IMR-90 (cell line): ENCODE measurements around the gene METTL8. TPM values are rescaled to one million over a fixed set of nuclear protein-coding genes. Genes with fewer than 3 reads are reported as not detected.

Experiments
- ATAC-seq: fragments of 200-7000 bp; cut with Tn5 transposase; 2 replicates; pipeline ENCODE4 v1.9.1; 2020; ENCODE audit warnings: low read depth, mild to moderate bottlenecking, moderate library complexity
- BruUV-seq: library from RNA; stranded (reverse); fragments of 400-500 nt; replicated peaks from 2 replicates; lab custom pipeline; 2021; lab: Mats Ljungman, UMichigan
- CTCF ChIA-PET: fragments of 300-600 bp; formaldehyde crosslinking; extraction: SDS; loops from one replicate; lab custom pipeline; 2021; ENCODE audit warnings: antibody characterized with exemption; lab: Yijun Ruan, JAX
- POLR2A ChIA-PET: fragments of 300-600 bp; sonication (Branson Sonifier 250); formaldehyde crosslinking; loops from one replicate; lab custom pipeline; 2022; ENCODE audit warnings: antibody characterized with exemption; ENCODE audit not compliant: unreplicated experiment; lab: Charles Lee
- DNase-seq: peaks from one replicate; pipeline ENCODE4 v3.0.0; 2013
- H2AFZ ChIP-seq: replicated peaks from 2 replicates; pipeline ENCODE3; 2013; ENCODE audit warnings: low read length, mild to moderate bottlenecking; ENCODE audit not compliant: poor library complexity
- H2AK5ac ChIP-seq: 2 replicates; pipeline ENCODE4 v1.6.1; 2013; ENCODE audit warnings: low read depth, low read length, inconsistent platforms
- H2AK9ac ChIP-seq: replicated peaks from 2 replicates; pipeline ENCODE3; 2013; ENCODE audit warnings: mild to moderate bottlenecking, low read depth, low read length, moderate library complexity; ENCODE audit not compliant: poor library complexity
- H2BK120ac ChIP-seq: 2 replicates; pipeline ENCODE4 v1.6.1; 2013; ENCODE audit warnings: low read depth, low read length, inconsistent platforms
- H2BK15ac ChIP-seq: 3 replicates; pipeline ENCODE4 v1.6.1; 2013; ENCODE audit warnings: low read depth, low read length, inconsistent platforms
- H2BK20ac ChIP-seq: 2 replicates; pipeline ENCODE4 v1.6.1; 2013; ENCODE audit warnings: low read depth, mild to moderate bottlenecking, inconsistent platforms, low read length, moderate library complexity
- H2BK5ac ChIP-seq: 2 replicates; pipeline ENCODE4 v1.6.1; 2013; ENCODE audit warnings: mild to moderate bottlenecking, low read depth, low read length, inconsistent platforms; ENCODE audit not compliant: poor library complexity, severe bottlenecking
- H3K14ac ChIP-seq: replicated peaks from 2 replicates; pipeline ENCODE4 v1.6.1; 2013; ENCODE audit warnings: low read depth, low read length, inconsistent platforms
- H3K18ac ChIP-seq: 2 replicates; pipeline ENCODE4 v1.6.1; 2013; ENCODE audit warnings: low read depth, low read length, control low read depth
- H3K23ac ChIP-seq: 2 replicates; pipeline ENCODE4 v1.6.1; 2013; ENCODE audit warnings: low read depth, low read length, inconsistent platforms
- H3K27ac ChIP-seq: 2 replicates; pipeline ENCODE4 v1.5.1; 2013; ENCODE audit warnings: mild to moderate bottlenecking, control low read depth, low read length; ENCODE audit not compliant: insufficient read depth
- H3K27me3 ChIP-seq: 2 replicates; pipeline ENCODE4 v1.6.1; 2013; ENCODE audit warnings: low read length; ENCODE audit not compliant: control insufficient read depth, insufficient read depth
- H3K36me3 ChIP-seq: 2 replicates; pipeline ENCODE4 v1.6.1; 2013; ENCODE audit warnings: low read length, mixed read lengths; ENCODE audit not compliant: control insufficient read depth, insufficient read depth
- H3K4ac ChIP-seq: 2 replicates; pipeline ENCODE4 v1.6.1; 2013; ENCODE audit warnings: low read depth, low read length, inconsistent platforms
- H3K4me1 ChIP-seq: 2 replicates; pipeline ENCODE4 v1.6.1; 2013; ENCODE audit warnings: low read length, mixed read lengths; ENCODE audit not compliant: control insufficient read depth, insufficient read depth
- H3K4me2 ChIP-seq: 2 replicates; pipeline ENCODE4 v1.6.1; 2013; ENCODE audit warnings: low read depth, mild to moderate bottlenecking, control low read depth, low read length, moderate library complexity
- H3K4me3 ChIP-seq: 2 replicates; pipeline ENCODE4 v1.5.1; 2013; ENCODE audit warnings: low read depth, mild to moderate bottlenecking, control low read depth, low read length, moderate library complexity; ENCODE audit not compliant: insufficient read depth
- H3K56ac ChIP-seq: 2 replicates; pipeline ENCODE4 v1.6.1; 2013; ENCODE audit warnings: low read length, inconsistent platforms; ENCODE audit not compliant: insufficient read depth; ENCODE audit errors: extremely low read depth
- H3K79me1 ChIP-seq, 2 experiments: 2 replicates each; pipeline ENCODE4 v1.6.1; 2013; ENCODE audit warnings: low read length in 2 of 2, inconsistent platforms in 1 of 2, low read depth in 1 of 2
- H3K9ac ChIP-seq: 2 replicates; pipeline ENCODE4 v1.6.1; 2013; ENCODE audit warnings: low read depth, low read length, control low read depth
- H3K9me1 ChIP-seq: 2 replicates; pipeline ENCODE4 v1.6.1; 2013; ENCODE audit warnings: low read length, inconsistent platforms; ENCODE audit not compliant: insufficient read depth
- H3K9me3 ChIP-seq: 2 replicates; pipeline ENCODE4 v1.6.1; 2013; ENCODE audit warnings: low read length; ENCODE audit not compliant: control insufficient read depth, insufficient read depth
- H4K20me1 ChIP-seq: 2 replicates; pipeline ENCODE4 v1.6.1; 2013; ENCODE audit warnings: low read length, inconsistent platforms; ENCODE audit not compliant: insufficient read depth
- H4K5ac ChIP-seq: 2 replicates; pipeline ENCODE4 v1.6.1; 2013; ENCODE audit warnings: mild to moderate bottlenecking, low read depth, low read length, control low read depth
- H4K8ac ChIP-seq, 2 experiments: 2 replicates each; pipeline ENCODE4 v1.6.1; 2013; ENCODE audit warnings: low read depth in 2 of 2, low read length in 2 of 2, control low read depth in 1 of 2, inconsistent platforms in 1 of 2
- H4K91ac ChIP-seq: 2 replicates; pipeline ENCODE4 v1.6.1; 2013; ENCODE audit warnings: low read depth, low read length, inconsistent platforms; ENCODE audit not compliant: insufficient read depth
- BHLHE40 ChIP-seq: fragments of 150-350 bp; IDR thresholded peaks from 2 replicates; pipeline ENCODE4 v1.6.1; 2016; ENCODE audit warnings: mild to moderate bottlenecking, low read depth, low read length
- CEBPB ChIP-seq: IDR thresholded peaks from 2 replicates; pipeline ENCODE4 v1.6.1; 2012; ENCODE audit warnings: low read depth, low read length, improper control_type of control experiment
- CTCF ChIP-seq: conservative IDR thresholded peaks from 2 replicates; pipeline ENCODE4 v1.5.1; 2012; ENCODE audit warnings: mild to moderate bottlenecking, low read depth, low read length, improper control_type of control experiment
- FOS ChIP-seq: fragments of 150-350 bp; IDR thresholded peaks from 2 replicates; pipeline ENCODE4 v1.6.1; 2016; ENCODE audit warnings: low read depth, low read length
- MAFK ChIP-seq: IDR thresholded peaks from 2 replicates; pipeline ENCODE4 v1.6.1; 2012; ENCODE audit warnings: low read depth, low read length, improper control_type of control experiment
- NFE2L2 ChIP-seq: fragments of 150-350 bp; IDR thresholded peaks from 2 replicates; pipeline ENCODE4 v1.6.1; 2016; ENCODE audit warnings: low read depth, mild to moderate bottlenecking, low read length
- USF2 ChIP-seq: fragments of 150-350 bp; IDR thresholded peaks from 2 replicates; pipeline ENCODE4 v1.6.1; 2017; ENCODE audit warnings: mild to moderate bottlenecking, antibody characterized with exemption, low read length, low read depth
- WGBS, 2 experiments: methylation state at CpG; one replicate each; pipeline versions ENCODE4 v1.1.5 to v1.1.7; 2013; ENCODE audit warnings: missing lambda C conversion rate in 2 of 2; ENCODE audit not compliant: insufficient read length in 1 of 2; ENCODE audit errors: extremely low coverage in 2 of 2; 5-methylcytosine and 5-hydroxymethylcytosine counted together
- dilution Hi-C: fragments of 300-500 bp; cut with HindIII; formaldehyde crosslinking; loops from one replicate; pipeline ENCODE4 v1.14.3; 2018; ENCODE audit warnings: low sequenced_read_pairs; ENCODE audit not compliant: unreplicated experiment
- in situ Hi-C: fragments of 300-500 bp; cut with MboI; formaldehyde crosslinking; loops from 3 replicates; pipeline ENCODE4 v1.14.3; 2019; ENCODE audit warnings: low sequenced_read_pairs, inconsistent platforms, mixed read lengths
- intact Hi-C: fragments of 100-400 bp; cut with micrococcal nuclease; formaldehyde crosslinking; loops from 2 replicates; pipeline ENCODE4 v1.10.0; 2022
- polyA plus RNA-seq, 3 experiments: library from polyadenylated mRNA; depleted of rRNA; stranded (reverse); fragments of >200 nt; gene quantifications; 2 replicates each; pipeline ENCODE4 v1.2.3, GENCODE V29; 2012; ENCODE audit warnings: low replicate concordance in 1 of 3
- total RNA-seq: library from RNA; depleted of rRNA; stranded (reverse); fragments of >200 nt; gene quantifications from 2 replicates; pipeline ENCODE4 v1.2.3, GENCODE V29; 2012

Gene METTL8
- total and polyA plus RNA-seq, 2 of the 4 experiments (the other 2 are of a cell fraction): 6.9 to 10.6 TPM

GRCh38 chr2:171390941-171391516 lies 42.8 kb downstream of the METTL8 start:
- Histone ChIP-seq H2BK120ac (no peak overlapping the region), H3K4me1 (peaks cover 3% of the 10 kb centered on the region), H3K4me3 (no peak overlapping the region), H2BK5ac (no peak overlapping the region), H3K9me3 (no peaks in the 10 kb centered on the region), H3K14ac (no peak overlapping the region), H3K56ac (no peak overlapping the region), H3K27ac (no peak overlapping the region), H3K23ac (no peak overlapping the region), H2AK9ac (no peak overlapping the region), H4K20me1 (no peaks in the 10 kb centered on the region), H2AK5ac (no peak overlapping the region), H3K27me3 (no peaks in the 10 kb centered on the region), H3K79me1 (peaks cover 3 to 8% of the 10 kb centered on the region in 2 experiments; a peak in 2 of 4 replicates), H3K9me1 (0 out of 2 replicates have a peak, but pooled peaks cover 4% of the 10 kb centered on the region), H4K8ac (no peak overlapping the region), H2BK20ac (no peak overlapping the region), H3K36me3 (no peaks in the 10 kb centered on the region), H3K18ac (no peak overlapping the region), H2AFZ (no peak overlapping the region), H4K91ac (no peak overlapping the region), H3K4ac (no peak overlapping the region), H3K9ac (no peak overlapping the region), H4K5ac (no peak overlapping the region), H3K4me2 (no peak overlapping the region; the same call in 1 of the 2 replicates), H2BK15ac (no peak overlapping the region)
- no peak for TF ChIP-seq BHLHE40
- TF ChIP-seq FOS: 0 out of 2 replicates have a peak, but pooled peaks have one; percentile 19
- TF ChIP-seq MAFK: no peak
- TF ChIP-seq CEBPB: peak; percentile 67
- TF ChIP-seq CTCF: no peak
- no peak for TF ChIP-seq USF2
- no peak for TF ChIP-seq NFE2L2
- dilution Hi-C loops (no loop called here), in situ Hi-C loops (no loop called here), intact Hi-C loops (no loop called here)
- no CpG with 5 or more reads among the region's 1 CpG for WGBS, 2 experiments
- ChIA-PET CTCF (no interaction called here), POLR2A (no interaction called here)
- no TSS peak for BruUV-seq
- peak; percentile 75 for ATAC-seq
- DNase-seq: peak; percentile 78
